ENCODE results near the gene LAPTM4A. TPM values are rescaled to one million over a fixed set of nuclear protein-coding genes. Genes with fewer than 3 reads are reported as not detected.

The LAPTM4A gene
- total RNA-seq, 1 donor from 2014 or later: 196 TPM

DNA sequence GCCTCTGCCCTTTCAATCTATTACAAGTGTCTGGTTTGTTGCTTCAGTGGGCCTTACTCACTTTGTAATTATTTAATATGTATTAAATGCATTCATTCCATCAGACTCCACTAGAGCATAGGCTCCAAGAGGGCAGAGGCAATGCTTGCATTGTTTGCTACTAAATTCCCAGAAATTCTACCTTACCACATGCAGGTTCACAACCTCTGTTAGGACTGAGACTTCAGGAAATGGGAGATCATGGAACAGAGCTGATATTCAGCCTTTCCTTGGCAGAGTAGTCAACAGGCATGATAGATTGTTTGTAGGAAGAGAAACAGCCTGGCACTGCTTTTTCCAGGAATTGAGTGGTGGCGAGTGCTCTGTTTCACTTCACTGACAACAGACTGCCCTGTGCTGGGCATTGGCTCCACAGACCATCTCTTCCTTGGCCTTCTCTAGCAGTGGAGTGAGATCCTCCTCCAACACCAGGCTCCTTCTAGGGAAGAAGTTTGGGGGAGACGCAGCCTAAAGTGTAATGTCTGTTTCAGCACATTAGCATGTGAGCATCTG, 32.8 kb downstream of the LAPTM4A start:
- DNase-seq (ENCODE audit: extremely low spot score, unreplicated experiment): no peak
- Mint-ChIP-seq H3K36me3 (peaks cover 9% of the 10 kb centered on the region), H3K4me3 (no peak overlapping the region), H3K27me3 (peaks cover 9% of the 10 kb centered on the region), H3K27ac (no peak overlapping the region), H3K9me3 (peaks cover 19% of the 10 kb centered on the region), H3K4me1 (ENCODE audit: unreplicated experiment) (peaks cover under 1% of the 10 kb centered on the region)
- no peak for TF ChIP-seq CTCF (conservative IDR thresholded peaks at IDR 0.05)

DNA sequence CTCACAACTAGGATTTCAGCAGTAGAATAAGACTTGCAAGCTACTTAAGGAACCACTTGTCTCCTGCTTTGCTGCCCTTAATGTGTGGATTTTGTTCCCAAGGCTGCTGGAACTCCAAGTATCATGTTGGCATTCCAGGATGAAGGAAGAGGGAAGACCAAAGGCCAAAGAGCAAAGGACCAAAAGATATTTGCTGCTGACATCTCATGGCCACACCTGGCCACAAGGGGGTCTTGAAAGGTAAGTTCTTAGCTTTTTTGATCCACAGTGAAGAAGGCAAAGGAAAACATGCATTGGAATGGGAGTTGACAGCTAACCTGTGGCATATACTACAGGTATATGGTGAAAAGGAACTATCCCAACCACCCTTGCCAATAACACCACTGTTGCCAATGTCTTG, 35.1 kb downstream of the LAPTM4A start:
- H3K27me3 Mint-ChIP-seq: peaks cover 25% of the 10 kb centered on the region
- peaks cover 16% of the 10 kb centered on the region for H3K9me3 Mint-ChIP-seq
- TF ChIP-seq CTCF (conservative IDR thresholded peaks at IDR 0.05): no peak
- peaks cover 3% of the 10 kb centered on the region for H3K36me3 Mint-ChIP-seq
- H3K27ac Mint-ChIP-seq: no peak overlapping the region
- DNase-seq (ENCODE audit: extremely low spot score, unreplicated experiment): no peak
- peaks cover 14% of the 10 kb centered on the region for H3K4me1 Mint-ChIP-seq (ENCODE audit: unreplicated experiment)
- H3K4me3 Mint-ChIP-seq: no peak overlapping the region

GRCh38 chr2:20015482-20016083, 35.8 kb downstream of the LAPTM4A start:
- TF ChIP-seq CTCF (conservative IDR thresholded peaks at IDR 0.05): peak; percentile 82
- no peak for DNase-seq (ENCODE audit: extremely low spot score, unreplicated experiment)
- Mint-ChIP-seq H3K27ac (no peak overlapping the region), H3K9me3 (peaks cover 13% of the 10 kb centered on the region), H3K27me3 (peaks cover 32% of the 10 kb centered on the region), H3K4me3 (peak overlapping the region; percentile 57), H3K4me1 (ENCODE audit: unreplicated experiment) (peaks cover 14% of the 10 kb centered on the region), H3K36me3 (peaks cover 3% of the 10 kb centered on the region)

DNA sequence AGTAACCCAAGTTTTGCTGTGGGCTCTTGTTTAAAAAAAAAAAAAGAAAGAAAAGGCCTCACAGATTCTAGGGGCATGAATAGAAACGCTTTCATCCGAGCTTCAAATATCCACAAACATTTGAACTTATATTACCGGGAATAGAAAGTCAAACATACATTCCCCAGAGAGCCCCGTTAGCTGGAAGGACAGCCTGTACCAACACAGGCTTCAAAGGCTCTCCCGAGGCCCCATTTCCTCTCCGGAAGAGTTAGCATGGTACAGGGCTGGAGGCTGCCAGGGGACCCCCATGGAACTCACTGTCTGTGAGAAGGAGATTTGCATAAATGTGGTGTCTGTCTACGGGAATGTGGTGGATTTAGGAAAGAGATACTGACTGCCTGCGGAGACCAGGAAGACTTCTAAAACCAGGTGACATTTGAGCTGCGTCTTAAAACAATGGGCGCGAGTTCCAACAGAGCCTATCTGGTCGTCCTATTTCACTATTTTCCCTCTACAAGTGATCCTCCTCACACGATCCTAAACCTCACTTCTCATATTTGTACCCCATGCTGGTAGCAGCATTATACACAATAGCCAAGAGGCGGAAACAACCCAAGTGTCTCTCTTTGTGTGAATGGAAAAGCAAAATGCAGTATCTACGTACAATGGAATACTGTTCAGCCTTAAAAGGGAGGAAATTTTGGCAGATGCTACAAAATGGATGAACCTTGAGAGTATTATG, 38.1 kb downstream of the LAPTM4A start:
- H3K27ac Mint-ChIP-seq: peak overlapping the region; percentile 47
- DNase-seq (ENCODE audit: extremely low spot score, unreplicated experiment): no peak
- peaks cover 3% of the 10 kb centered on the region for H3K36me3 Mint-ChIP-seq
- H3K4me1 Mint-ChIP-seq (ENCODE audit: unreplicated experiment): peaks cover 14% of the 10 kb centered on the region
- no peak for TF ChIP-seq CTCF (conservative IDR thresholded peaks at IDR 0.05)
- peak overlapping the region; percentile 90 for H3K4me3 Mint-ChIP-seq
- peaks cover 12% of the 10 kb centered on the region for H3K9me3 Mint-ChIP-seq
- H3K27me3 Mint-ChIP-seq: peaks cover 44% of the 10 kb centered on the region

GRCh38 chr2:20012282-20013125, 38.9 kb downstream of the LAPTM4A start, which contains the start of gene MATN3:
Gene MATN3, minus strand, starts transcription at chr2:20012668. Its CDS starts 37 bp downstream, at chr2:20012631.
- peak; percentile 70 for DNase-seq (ENCODE audit: extremely low spot score, unreplicated experiment)
- Mint-ChIP-seq H3K27ac (peak within 1 kb of the TSS; percentile 65), H3K27me3 (peaks cover 46% of the 10 kb centered on the region), H3K4me1 (ENCODE audit: unreplicated experiment) (peaks cover 14% of the 10 kb centered on the region), H3K36me3 (peaks cover 3% of the 10 kb centered on the region), H3K9me3 (peaks cover 12% of the 10 kb centered on the region), H3K4me3 (peak within 1 kb of the TSS; percentile 90)
- TF ChIP-seq CTCF (conservative IDR thresholded peaks at IDR 0.05): no peak

Measured in type B pancreatic cell (in vitro differentiated cells).